Tibial artery (tissue), 4 donors: ENCODE measurements around the gene MAP6D1.

ENCODE experiments used
- DNase-seq, 2 donors: peaks; one replicate each; pipeline ENCODE4 v3.0.0-alpha.2; 2019
- H3K27ac ChIP-seq, 2 donors: fragments of 200-600 bp; sonication (generic) in 1 of 2; 1 replicate in 1 of 2; 2 replicates in 1 of 2; pipeline ENCODE4 v1.5.1; 2018 to 2019; ENCODE audit warnings: mild to moderate bottlenecking in 1 of 2
- H3K27me3 ChIP-seq, 2 donors: fragments of 200-600 bp; sonication (generic) in 1 of 2; one replicate each; pipeline versions ENCODE4 v1.5.1 to v1.6.0; 2016 to 2019
- H3K36me3 ChIP-seq, 3 donors: fragments of 200-600 bp; sonication (generic) in 2 of 3; one replicate each; pipeline ENCODE4 v1.5.1; 2016 to 2019; ENCODE audit warnings: mild to moderate bottlenecking in 2 of 3
- H3K4me1 ChIP-seq, 4 donors: fragments of 200-600 bp; sonication (generic) in 2 of 4; 1 replicate in 3 of 4; 2 replicates in 1 of 4; pipeline ENCODE4 v1.5.1; 2016 to 2019
- H3K4me3 ChIP-seq, 2 donors: fragments of 200-600 bp; sonication (generic) in 1 of 2; 1 replicate in 1 of 2; 2 replicates in 1 of 2; pipeline ENCODE4 v1.5.1; 2018 to 2019; ENCODE audit warnings: mild to moderate bottlenecking in 2 of 2
- H3K9me3 ChIP-seq, 3 donors: fragments of 200-600 bp; sonication (generic) in 1 of 3; one replicate each; pipeline ENCODE4 v1.5.1; 2016 to 2019
- CTCF ChIP-seq, 2 experiments: fragments of 200-600 bp in 1 of 2; fragments of 450-650 bp in 1 of 2; IDR thresholded peaks; one replicate each; pipeline ENCODE4 v1.5.1; 2017 to 2019; ENCODE audit warnings: antibody characterized with exemption in 2 of 2, mild to moderate bottlenecking in 1 of 2, moderate library complexity in 1 of 2
- intact Hi-C: fragments of 100-400 bp; cut with DNase I; formaldehyde crosslinking; loops from one replicate; pipeline ENCODE4 v1.15.0; 2023; ENCODE audit warnings: low total_unique reads

MAP6D1 gene

GRCh38 chr3:183829466-183829865, 4.1 kb upstream of the MAP6D1 start:
- Histone ChIP-seq H3K27me3 (no peaks in the 10 kb centered on the region), H3K36me3 (peaks cover 17 to 63% (median 45%) of the 10 kb centered on the region in 3 donors), H3K4me3 (no peak overlapping the region), H3K27ac (no peak overlapping the region), H3K9me3 (no peaks in the 10 kb centered on the region), H3K4me1 (peaks cover 2 to 12% (median 7%) of the 10 kb centered on the region in 4 donors)
- no peak for TF ChIP-seq CTCF (IDR thresholded peaks at IDR 0.05)
- DNase-seq: no peak
- intact Hi-C loops: no loop called here

GRCh38 chr3:183828538-183828870, 3.1 kb upstream of the MAP6D1 start:
- Histone ChIP-seq H3K36me3 (peaks cover 15 to 54% (median 35%) of the 10 kb centered on the region in 3 donors), H3K27ac (no peak overlapping the region), H3K4me3 (no peak overlapping the region), H3K4me1 (peaks cover 3 to 15% (median 10%) of the 10 kb centered on the region in 4 donors), H3K9me3 (no peaks in the 10 kb centered on the region), H3K27me3 (no peaks in the 10 kb centered on the region)
- DNase-seq: peak in 1 of 2 donors; percentile 37
- no peak for TF ChIP-seq CTCF (IDR thresholded peaks at IDR 0.05)
- intact Hi-C loops: no loop called here

GRCh38 chr3:183827809-183828537, 2.6 kb upstream of the MAP6D1 start:
- no peak for TF ChIP-seq CTCF (IDR thresholded peaks at IDR 0.05)
- Histone ChIP-seq H3K9me3 (no peaks in the 10 kb centered on the region), H3K27me3 (no peaks in the 10 kb centered on the region), H3K4me3 (no peak overlapping the region), H3K4me1 (peaks cover 3 to 15% (median 10%) of the 10 kb centered on the region in 4 donors), H3K36me3 (peaks cover 10 to 49% (median 30%) of the 10 kb centered on the region in 3 donors), H3K27ac (no peak overlapping the region)
- no peak for DNase-seq
- intact Hi-C loops: no loop called here

GRCh38 chr3:183826448-183827250, 1.3 kb upstream of the MAP6D1 start:
- Histone ChIP-seq H3K36me3 (peaks cover 3 to 37% (median 21%) of the 10 kb centered on the region in 3 donors), H3K9me3 (no peaks in the 10 kb centered on the region), H3K4me1 (peaks cover 3 to 15% (median 10%) of the 10 kb centered on the region in 4 donors), H3K4me3 (no peak overlapping the region), H3K27ac (no peak overlapping the region), H3K27me3 (no peaks in the 10 kb centered on the region)
- intact Hi-C loops: no loop called here
- no peak for TF ChIP-seq CTCF (IDR thresholded peaks at IDR 0.05)
- DNase-seq: no peak

GRCh38 chr3:183824761-183825455, 469 bp downstream of the MAP6D1 start:
- intact Hi-C loops: no loop called here

More at GRCh38 chr3:183824761-183825455, 469 bp downstream of the MAP6D1 start:
- Histone ChIP-seq H3K27me3 (no peaks in the 10 kb centered on the region), H3K9me3 (no peaks in the 10 kb centered on the region), H3K36me3 (peaks cover 3 to 21% (median 9%) of the 10 kb centered on the region in 3 donors), H3K4me3 (peak overlapping the region; percentile 53 to 65), H3K4me1 (peaks cover 3 to 15% (median 10%) of the 10 kb centered on the region in 4 donors), H3K27ac (peak overlapping the region in 1 of 2 donors; percentile 11)
- no peak for TF ChIP-seq CTCF (IDR thresholded peaks at IDR 0.05)
- peak in 1 of 2 donors; percentile 53 for DNase-seq
